Measurements from ENCODE around the gene ARID1B. TPM values are rescaled to one million over a fixed set of nuclear protein-coding genes. Genes with fewer than 3 reads are reported as not detected.

Gene ARID1B
- total RNA-seq, 1 donor: 55.0 TPM

- TF ChIP-seq, protein P1, sequence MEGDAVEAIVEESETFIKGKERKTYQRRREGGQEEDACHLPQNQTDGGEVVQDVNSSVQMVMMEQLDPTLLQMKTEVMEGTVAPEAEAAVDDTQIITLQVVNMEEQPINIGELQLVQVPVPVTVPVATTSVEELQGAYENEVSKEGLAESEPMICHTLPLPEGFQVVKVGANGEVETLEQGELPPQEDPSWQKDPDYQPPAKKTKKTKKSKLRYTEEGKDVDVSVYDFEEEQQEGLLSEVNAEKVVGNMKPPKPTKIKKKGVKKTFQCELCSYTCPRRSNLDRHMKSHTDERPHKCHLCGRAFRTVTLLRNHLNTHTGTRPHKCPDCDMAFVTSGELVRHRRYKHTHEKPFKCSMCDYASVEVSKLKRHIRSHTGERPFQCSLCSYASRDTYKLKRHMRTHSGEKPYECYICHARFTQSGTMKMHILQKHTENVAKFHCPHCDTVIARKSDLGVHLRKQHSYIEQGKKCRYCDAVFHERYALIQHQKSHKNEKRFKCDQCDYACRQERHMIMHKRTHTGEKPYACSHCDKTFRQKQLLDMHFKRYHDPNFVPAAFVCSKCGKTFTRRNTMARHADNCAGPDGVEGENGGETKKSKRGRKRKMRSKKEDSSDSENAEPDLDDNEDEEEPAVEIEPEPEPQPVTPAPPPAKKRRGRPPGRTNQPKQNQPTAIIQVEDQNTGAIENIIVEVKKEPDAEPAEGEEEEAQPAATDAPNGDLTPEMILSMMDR (IDR thresholded peaks at IDR 0.05; ENCODE audit: extremely low read depth, low read depth, low read length): no peak
- no peak for DNase-seq (ENCODE audit: insufficient read length, low spot score, missing footprints)
- H3K4me1 ChIP-seq (ENCODE audit: insufficient read depth, low read length): no peaks in the 10 kb centered on the region
- no peak overlapping the region for H3K4me2 ChIP-seq (ENCODE audit: insufficient read depth, low read length)
- no peak overlapping the region for H3K4me3 ChIP-seq (ENCODE audit: insufficient read depth, low read length)
- no peaks in the 10 kb centered on the region for H3K9me3 ChIP-seq (ENCODE audit: low read depth, low read length)
- H4K20me1 ChIP-seq (ENCODE audit: insufficient read depth, low read length): peaks cover 37% of the 10 kb centered on the region
- H3K27ac ChIP-seq (ENCODE audit: low read depth, low read length): no peak overlapping the region
- H3K36me3 ChIP-seq (ENCODE audit: insufficient read depth, low read length): no peaks in the 10 kb centered on the region
- H2AFZ ChIP-seq (ENCODE audit: low read length): no peak overlapping the region
- peaks cover 96% of the 10 kb centered on the region for H3K79me2 ChIP-seq (ENCODE audit: insufficient read depth, low read length)
- no peaks in the 10 kb centered on the region for H3K27me3 ChIP-seq (ENCODE audit: insufficient read depth, low read length)
Observed at GRCh38 chr6:156809446-156810178, 32.4 kb downstream of the ARID1B start.

- Histone ChIP-seq H3K36me3 (ENCODE audit: insufficient read depth, low read length) (no peaks in the 10 kb centered on the region), H3K4me2 (ENCODE audit: insufficient read depth, low read length) (no peak overlapping the region), H3K79me2 (ENCODE audit: insufficient read depth, low read length) (peaks cover 97% of the 10 kb centered on the region), H4K20me1 (ENCODE audit: insufficient read depth, low read length) (peaks cover 57% of the 10 kb centered on the region), H3K27ac (ENCODE audit: low read depth, low read length) (no peak overlapping the region), H3K9me3 (ENCODE audit: low read depth, low read length) (no peaks in the 10 kb centered on the region), H3K4me1 (ENCODE audit: insufficient read depth, low read length) (no peaks in the 10 kb centered on the region), H3K4me3 (ENCODE audit: insufficient read depth, low read length) (no peak overlapping the region), H3K27me3 (ENCODE audit: insufficient read depth, low read length) (no peaks in the 10 kb centered on the region), H2AFZ (ENCODE audit: low read length) (no peak overlapping the region)
- DNase-seq (ENCODE audit: insufficient read length, low spot score, missing footprints): no peak
- TF ChIP-seq, protein P1 (IDR thresholded peaks at IDR 0.05; ENCODE audit: extremely low read depth, low read depth, low read length): no peak
Observed at GRCh38 chr6:156814036-156814581, 36.9 kb downstream of the ARID1B start.

GRCh38 chr6:156816505-156816904 is 39.3 kb downstream of the ARID1B start:
- no peak for DNase-seq (ENCODE audit: insufficient read length, low spot score, missing footprints)
- Histone ChIP-seq H3K27me3 (ENCODE audit: insufficient read depth, low read length) (no peaks in the 10 kb centered on the region), H3K4me1 (ENCODE audit: insufficient read depth, low read length) (no peaks in the 10 kb centered on the region), H3K27ac (ENCODE audit: low read depth, low read length) (no peak overlapping the region), H3K36me3 (ENCODE audit: insufficient read depth, low read length) (no peaks in the 10 kb centered on the region), H3K9me3 (ENCODE audit: low read depth, low read length) (no peaks in the 10 kb centered on the region), H2AFZ (ENCODE audit: low read length) (no peak overlapping the region), H3K4me2 (ENCODE audit: insufficient read depth, low read length) (no peak overlapping the region), H3K79me2 (ENCODE audit: insufficient read depth, low read length) (peaks cover 97% of the 10 kb centered on the region), H4K20me1 (ENCODE audit: insufficient read depth, low read length) (peaks cover 57% of the 10 kb centered on the region), H3K4me3 (ENCODE audit: insufficient read depth, low read length) (no peak overlapping the region)
- TF ChIP-seq, protein P1 (IDR thresholded peaks at IDR 0.05; ENCODE audit: extremely low read depth, low read depth, low read length): no peak

DNA sequence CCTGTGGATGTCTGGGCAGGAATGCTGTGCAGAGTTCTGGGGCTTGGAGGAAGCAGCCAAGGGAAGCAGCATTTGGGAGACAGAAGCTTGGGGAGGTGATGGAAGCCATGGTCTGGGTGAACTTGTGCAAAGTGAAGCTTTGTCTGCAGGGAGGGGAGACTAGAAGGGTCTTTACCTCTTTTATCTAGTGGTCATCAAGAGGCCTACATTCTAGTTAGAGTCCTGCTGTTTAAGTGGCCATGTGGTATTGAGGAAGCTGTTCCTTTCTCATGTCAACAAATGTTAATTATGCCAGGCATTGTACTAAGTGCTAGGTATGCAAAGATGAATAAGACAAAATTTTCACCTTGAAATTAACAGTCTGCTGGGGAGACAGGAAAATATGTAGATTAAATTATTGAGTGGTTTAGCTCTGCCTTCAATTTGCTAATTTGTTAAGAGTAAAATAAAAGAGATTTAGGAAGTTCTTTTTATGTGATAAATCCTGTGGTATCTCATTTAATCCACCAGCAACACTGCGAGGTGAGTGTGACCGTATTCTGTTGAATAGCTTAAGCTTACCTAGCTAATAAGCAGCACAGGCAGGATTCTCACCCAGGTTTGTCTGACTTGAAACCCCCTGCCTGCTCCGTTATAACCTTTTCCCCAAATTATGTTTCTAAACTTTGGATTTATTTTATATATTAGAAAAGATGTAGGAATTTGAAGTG is 43.1 kb downstream of the ARID1B start:
- H2AFZ ChIP-seq (ENCODE audit: low read length): no peak overlapping the region
- no peaks in the 10 kb centered on the region for H3K4me1 ChIP-seq (ENCODE audit: insufficient read depth, low read length)
- H3K36me3 ChIP-seq (ENCODE audit: insufficient read depth, low read length): no peaks in the 10 kb centered on the region
- H3K27me3 ChIP-seq (ENCODE audit: insufficient read depth, low read length): no peaks in the 10 kb centered on the region
- H3K4me2 ChIP-seq (ENCODE audit: insufficient read depth, low read length): no peak overlapping the region
- no peak overlapping the region for H3K27ac ChIP-seq (ENCODE audit: low read depth, low read length)
- TF ChIP-seq, protein P1 (IDR thresholded peaks at IDR 0.05; ENCODE audit: extremely low read depth, low read depth, low read length): no peak
- H3K9me3 ChIP-seq (ENCODE audit: low read depth, low read length): no peaks in the 10 kb centered on the region
- H4K20me1 ChIP-seq (ENCODE audit: insufficient read depth, low read length): peaks cover 50% of the 10 kb centered on the region
- DNase-seq (ENCODE audit: insufficient read length, low spot score, missing footprints): no peak
- H3K79me2 ChIP-seq (ENCODE audit: insufficient read depth, low read length): peaks cover 97% of the 10 kb centered on the region
- H3K4me3 ChIP-seq (ENCODE audit: insufficient read depth, low read length): no peak overlapping the region
